Esophagus muscularis mucosa (tissue), 4 donors: ENCODE results near the gene CNTD1. TPM values are rescaled to one million over a fixed set of nuclear protein-coding genes. Genes with fewer than 3 reads are reported as not detected.

Experiments used
- DNase-seq: peaks from one replicate; pipeline ENCODE4 v3.0.0-alpha.2; 2017; ENCODE audit errors: extremely low spot score
- H3K27ac ChIP-seq, 4 donors: fragments of 200-600 bp; sonication (generic); replicated peaks in 1 of 4; 1 replicate in 3 of 4; 2 replicates in 1 of 4; pipeline ENCODE4 v1.5.1; 2016 to 2019; ENCODE audit warnings: mild to moderate bottlenecking in 1 of 4
- H3K27me3 ChIP-seq, 4 donors: fragments of 200-600 bp; sonication (generic); one replicate each; pipeline versions ENCODE4 v1.5.1 to v1.6.0; 2016 to 2019
- H3K36me3 ChIP-seq, 4 donors: fragments of 200-600 bp; sonication (generic); one replicate each; pipeline ENCODE4 v1.5.1; 2016 to 2019
- H3K4me1 ChIP-seq, 4 donors: fragments of 200-600 bp; sonication (generic); one replicate each; pipeline ENCODE4 v1.5.1; 2016 to 2019
- H3K4me3 ChIP-seq, 4 donors: fragments of 200-600 bp; sonication (generic); 1 replicate in 2 of 4; 2 replicates in 2 of 4; pipeline ENCODE4 v1.5.1; 2016 to 2019; ENCODE audit warnings: mild to moderate bottlenecking in 4 of 4, moderate library complexity in 1 of 4
- H3K9me3 ChIP-seq, 4 donors: fragments of 200-600 bp; sonication (generic); 1 replicate in 3 of 4; 2 replicates in 1 of 4; pipeline ENCODE4 v1.5.1; 2016 to 2019
- EP300 ChIP-seq: sonication (generic); formaldehyde crosslinking; IDR thresholded peaks from one replicate; pipeline ENCODE4 v1.6.1; 2017; ENCODE audit warnings: antibody characterized with exemption
- POLR2A ChIP-seq: fragments of 450-650 bp; IDR thresholded peaks from one replicate; pipeline ENCODE4 v1.6.1; 2017; ENCODE audit warnings: antibody characterized with exemption, moderate library complexity, mild to moderate bottlenecking, low read depth
- POLR2AphosphoS5 ChIP-seq, 2 donors: sonication (generic); formaldehyde crosslinking; IDR thresholded peaks; one replicate each; pipeline ENCODE4 v1.6.1; 2017; ENCODE audit warnings: antibody characterized with exemption in 2 of 2
- WGBS: methylation state at CpG from one replicate; pipeline ENCODE4 v1.1.5; 2018; 5-methylcytosine and 5-hydroxymethylcytosine counted together
- intact Hi-C: fragments of 100-400 bp; cut with DNase I; formaldehyde crosslinking; loops from one replicate; pipeline ENCODE4 v1.15.1; 2023
- total RNA-seq, 4 donors: library from RNA; depleted of rRNA; stranded (reverse); fragments of >200 nt; gene quantifications; one replicate each; pipeline versions ENCODE4 v1.1.0 to v1.2.1, GENCODE V29; 2016
- TF ChIP-seq, protein P1 (sequence below), 3 experiments: fragments of 200-600 bp in 2 of 3; fragments of 450-650 bp in 1 of 3; sonication (generic) in 2 of 3; IDR thresholded peaks; one replicate each; pipeline ENCODE4 v1.5.1; 2017 to 2019; ENCODE audit warnings: antibody characterized with exemption in 3 of 3, mild to moderate bottlenecking in 2 of 3, moderate library complexity in 1 of 3

The CNTD1 gene
- total RNA-seq, 4 donors from 2014 or later = 0.50 to 3.9 (median 0.57) TPM; not detected in 1

DNA sequence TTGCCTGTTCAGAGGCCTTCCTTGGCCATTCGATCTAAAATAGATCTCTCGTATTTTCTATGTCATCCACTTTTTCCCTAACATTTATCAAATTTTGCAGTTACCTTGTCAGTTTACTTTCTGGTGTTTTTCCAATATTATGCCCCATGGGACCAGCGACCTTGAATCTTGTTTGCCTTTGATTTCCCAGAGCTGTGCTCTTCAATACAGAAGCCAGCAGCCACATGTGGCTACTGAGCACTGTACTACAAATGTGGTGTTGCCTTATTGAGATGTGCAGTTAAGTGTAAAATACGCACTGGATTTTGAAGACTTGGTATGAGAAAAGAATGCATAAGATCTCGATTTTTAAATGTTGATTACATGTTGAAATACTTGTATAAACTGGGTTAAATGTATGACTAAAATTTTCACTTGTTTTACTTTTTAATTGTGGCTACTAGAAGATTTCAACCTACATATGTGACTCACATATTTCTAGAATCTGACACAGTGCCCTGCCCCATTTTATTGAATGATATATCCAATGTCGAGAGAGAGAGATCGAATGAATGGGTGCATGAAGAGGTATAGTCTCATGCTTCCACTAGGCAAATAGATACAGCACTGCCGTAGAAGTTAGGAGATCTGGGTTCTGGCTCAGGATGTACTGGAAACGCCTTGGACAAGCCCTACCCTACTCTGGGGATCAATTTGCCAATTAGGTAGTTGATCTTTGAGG lies 33.7 kb downstream of the CNTD1 start:
- H3K4me1 ChIP-seq = peaks cover 17 to 32% (median 25%) of the 10 kb centered on the region in 4 donors
- TF ChIP-seq, protein P1, sequence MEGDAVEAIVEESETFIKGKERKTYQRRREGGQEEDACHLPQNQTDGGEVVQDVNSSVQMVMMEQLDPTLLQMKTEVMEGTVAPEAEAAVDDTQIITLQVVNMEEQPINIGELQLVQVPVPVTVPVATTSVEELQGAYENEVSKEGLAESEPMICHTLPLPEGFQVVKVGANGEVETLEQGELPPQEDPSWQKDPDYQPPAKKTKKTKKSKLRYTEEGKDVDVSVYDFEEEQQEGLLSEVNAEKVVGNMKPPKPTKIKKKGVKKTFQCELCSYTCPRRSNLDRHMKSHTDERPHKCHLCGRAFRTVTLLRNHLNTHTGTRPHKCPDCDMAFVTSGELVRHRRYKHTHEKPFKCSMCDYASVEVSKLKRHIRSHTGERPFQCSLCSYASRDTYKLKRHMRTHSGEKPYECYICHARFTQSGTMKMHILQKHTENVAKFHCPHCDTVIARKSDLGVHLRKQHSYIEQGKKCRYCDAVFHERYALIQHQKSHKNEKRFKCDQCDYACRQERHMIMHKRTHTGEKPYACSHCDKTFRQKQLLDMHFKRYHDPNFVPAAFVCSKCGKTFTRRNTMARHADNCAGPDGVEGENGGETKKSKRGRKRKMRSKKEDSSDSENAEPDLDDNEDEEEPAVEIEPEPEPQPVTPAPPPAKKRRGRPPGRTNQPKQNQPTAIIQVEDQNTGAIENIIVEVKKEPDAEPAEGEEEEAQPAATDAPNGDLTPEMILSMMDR (IDR thresholded peaks at IDR 0.05) = no peak
- TF ChIP-seq POLR2A (no peak), EP300 (no peak)
- intact Hi-C loops = no loop called here
- no peak for DNase-seq
- H3K4me3 ChIP-seq = peak overlapping the region; percentile 87 to 94 (median 92)
- 55% methylated on average over 9 of the region's 9 CpGs for WGBS
- no peaks in the 10 kb centered on the region for H3K9me3 ChIP-seq
- peak overlapping the region; percentile 86 to 95 (median 89) for H3K27ac ChIP-seq
- peaks cover 4 to 28% (median 26%) of the 10 kb centered on the region in 4 donors for H3K36me3 ChIP-seq
- H3K27me3 ChIP-seq = no peaks in the 10 kb centered on the region

DNA sequence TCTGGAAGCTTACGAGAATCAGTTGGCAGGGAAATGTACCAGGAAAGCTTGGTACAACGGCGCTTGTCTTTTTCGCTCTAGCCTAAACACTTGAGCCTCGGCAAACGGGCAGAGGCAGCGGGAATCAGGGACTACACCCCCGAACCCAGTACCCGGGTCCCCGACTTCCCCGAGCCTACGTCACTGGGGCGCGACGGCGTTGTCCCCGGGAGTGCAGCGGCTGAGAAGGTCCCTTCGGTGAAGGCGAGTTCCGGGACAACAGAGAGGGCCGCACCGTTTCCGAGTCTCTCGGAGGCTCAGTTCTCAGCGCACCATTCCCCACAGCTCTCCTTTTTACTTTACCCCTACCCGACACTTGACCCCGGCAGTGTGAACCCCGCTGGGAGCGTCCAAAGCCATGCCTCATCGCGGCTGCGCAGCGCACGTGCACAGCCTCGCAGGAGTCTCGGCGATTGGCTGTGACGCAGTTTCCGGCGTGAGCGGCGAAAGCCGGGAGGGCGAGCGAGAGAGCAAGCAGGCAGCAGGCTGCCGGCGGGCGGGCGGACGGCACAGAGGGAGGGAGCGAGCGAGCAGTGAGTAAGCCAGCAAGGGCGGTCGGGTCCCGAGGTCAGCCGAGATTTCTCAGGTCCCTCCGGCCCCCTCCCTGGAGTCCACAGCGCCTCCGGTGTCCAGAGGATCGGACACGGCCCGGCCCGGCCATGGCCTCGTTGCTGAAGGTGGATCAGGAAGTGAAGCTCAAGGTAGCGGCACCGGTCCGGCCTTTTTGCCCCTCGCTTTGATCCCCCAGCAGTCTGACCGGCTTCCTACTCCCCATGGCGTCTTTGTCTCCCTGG lies 34.5 kb downstream of the CNTD1 start, which contains the start of gene PSME3:
Gene PSME3, plus strand, starts transcription at position 464 of the 833 bp plus-strand sequence. Its CDS starts 235 bp downstream, at position 699.
- peak; percentile 97 for DNase-seq
- peaks cover 17 to 32% (median 25%) of the 10 kb centered on the region in 4 donors for H3K4me1 ChIP-seq
- H3K27me3 ChIP-seq = no peaks in the 10 kb centered on the region
- TF ChIP-seq, protein P1 (IDR thresholded peaks at IDR 0.05) = no peak
- no peak for TF ChIP-seq EP300
- TF ChIP-seq POLR2A = peak; percentile 94
- TF ChIP-seq POLR2AphosphoS5 (IDR thresholded peaks at IDR 0.05) = peak; percentile 97 to 99
- peak within 1 kb of the TSS; percentile 87 to 94 (median 92) for H3K4me3 ChIP-seq
- intact Hi-C loops = no loop called here
- under 1% methylated on average over 29 of the region's 71 CpGs for WGBS
- H3K9me3 ChIP-seq = no peaks in the 10 kb centered on the region
- H3K27ac ChIP-seq = peak within 1 kb of the TSS; percentile 86 to 95 (median 89)
- peaks cover 9 to 36% (median 34%) of the 10 kb centered on the region in 4 donors for H3K36me3 ChIP-seq

DNA sequence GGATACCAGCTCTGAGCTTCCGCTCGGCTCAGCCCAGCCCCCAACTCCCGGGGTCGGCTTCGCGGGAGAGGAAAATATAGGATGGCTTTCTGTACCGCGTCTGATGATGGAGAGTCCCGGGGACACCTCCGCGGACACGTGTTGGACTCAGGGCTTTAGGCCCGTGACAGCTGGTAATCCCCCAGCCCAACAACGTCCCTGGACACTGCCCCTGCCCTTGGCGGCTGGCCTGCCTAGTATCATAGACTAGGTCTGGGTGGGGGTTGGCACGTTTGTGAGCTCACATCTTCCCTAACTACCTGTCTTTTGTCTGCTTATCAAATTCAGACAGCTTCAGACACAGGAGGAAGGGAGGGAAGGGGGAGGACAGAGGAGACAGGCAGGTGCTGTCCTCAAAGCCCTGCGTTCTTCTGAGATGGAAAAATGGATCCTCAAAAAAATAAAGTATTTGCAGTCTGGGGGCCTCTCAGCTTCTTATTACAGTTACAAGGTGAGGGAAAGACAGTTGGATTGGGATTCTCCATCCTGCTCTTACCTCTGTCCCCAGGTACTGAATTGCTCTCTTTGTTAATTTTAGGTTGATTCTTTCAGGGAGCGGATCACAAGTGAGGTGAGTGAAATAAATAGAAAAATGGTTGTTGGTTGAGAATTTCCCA lies 35.2 kb downstream of the CNTD1 start:
- H3K27ac ChIP-seq = peak overlapping the region; percentile 86 to 95 (median 89)
- H3K36me3 ChIP-seq = peaks cover 16 to 44% (median 41%) of the 10 kb centered on the region in 4 donors
- intact Hi-C loops = no loop called here
- no peak for DNase-seq
- 7% methylated on average over 15 of the region's 18 CpGs for WGBS
- no peaks in the 10 kb centered on the region for H3K9me3 ChIP-seq
- TF ChIP-seq POLR2A (no peak), EP300 (no peak), POLR2AphosphoS5 (IDR thresholded peaks at IDR 0.05) (no peak)
- TF ChIP-seq, protein P1 (IDR thresholded peaks at IDR 0.05) = no peak
- peak overlapping the region; percentile 87 to 94 (median 92) for H3K4me3 ChIP-seq
- H3K27me3 ChIP-seq = no peaks in the 10 kb centered on the region
- peaks cover 17 to 32% (median 25%) of the 10 kb centered on the region in 4 donors for H3K4me1 ChIP-seq

DNA sequence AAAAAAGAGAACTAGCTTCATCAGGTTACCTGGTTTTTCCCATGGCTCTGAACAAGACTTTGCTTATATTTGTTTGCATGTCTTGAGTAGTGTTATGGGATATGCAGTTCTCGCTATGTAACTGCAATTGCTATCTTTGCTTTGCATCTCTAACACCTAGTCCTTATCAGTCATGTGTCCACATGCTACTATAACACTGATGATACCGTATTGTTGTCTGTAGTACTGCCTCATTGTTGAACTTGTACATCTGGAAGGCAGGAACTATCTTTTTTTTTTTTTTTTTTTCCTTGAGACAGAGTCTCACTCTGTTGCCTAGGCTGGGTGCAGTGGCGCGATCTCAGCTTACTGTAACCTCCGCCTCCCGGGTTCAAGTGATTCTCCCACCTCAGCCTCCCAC lies 37.1 kb downstream of the CNTD1 start:
- H3K27ac ChIP-seq = no peak overlapping the region
- DNase-seq = no peak
- WGBS = 97% methylated on average over 6 of the region's 6 CpGs
- intact Hi-C loops = no loop called here
- H3K36me3 ChIP-seq = peaks cover 34 to 62% (median 59%) of the 10 kb centered on the region in 4 donors
- no peak overlapping the region for H3K4me3 ChIP-seq
- TF ChIP-seq, protein P1 (IDR thresholded peaks at IDR 0.05) = no peak
- TF ChIP-seq POLR2AphosphoS5 (IDR thresholded peaks at IDR 0.05) (no peak), EP300 (no peak), POLR2A (no peak)
- no peaks in the 10 kb centered on the region for H3K9me3 ChIP-seq
- no peaks in the 10 kb centered on the region for H3K27me3 ChIP-seq
- peaks cover 17 to 32% (median 25%) of the 10 kb centered on the region in 4 donors for H3K4me1 ChIP-seq
